Measurements from ENCODE around the gene GPR26.

GRCh38 chr10:123666318-123667236, at the start of gene GPR26:
- TF ChIP-seq TAF1 (IDR thresholded peaks at IDR 0.05; ENCODE audit: low read depth, low read length), result no peak
- TF ChIP-seq POLR2AphosphoS5 (IDR thresholded peaks at IDR 0.05; ENCODE audit: low read depth, low read length), result no peak
- TF ChIP-seq POLR2A (IDR thresholded peaks at IDR 0.05; ENCODE audit: low read depth, low read length), result no peak
- no peak for TF ChIP-seq POU2F2 (IDR thresholded peaks at IDR 0.05; ENCODE audit: low read depth, low read length)

Data from GM12891 (cell line).